ENCODE data around the gene ARHGEF28. TPM values are rescaled to one million over a fixed set of nuclear protein-coding genes. Genes with fewer than 3 reads are reported as not detected.

ARHGEF28 gene
- polyA plus RNA-seq, 3 donors, result not detected

DNA sequence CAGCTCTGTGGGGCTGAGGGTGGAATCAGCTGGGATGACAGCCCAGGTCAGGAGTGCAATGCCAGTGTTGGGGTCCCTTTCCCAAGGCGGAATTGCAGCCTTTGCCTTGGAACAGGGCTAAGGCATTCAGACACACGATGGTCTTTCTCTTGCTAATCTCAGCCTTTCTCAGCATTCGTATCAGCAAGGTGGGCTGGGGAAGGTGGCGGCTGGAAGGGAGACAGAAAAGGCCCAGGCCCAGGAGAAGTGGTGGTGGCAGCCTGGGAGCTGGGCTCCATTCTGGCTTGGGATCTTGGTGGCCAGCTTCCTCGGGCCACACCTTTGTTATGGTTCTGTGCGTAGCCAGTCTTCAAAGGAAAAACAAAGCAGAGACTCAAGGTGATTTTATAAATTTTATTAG lies 1.1 kb upstream of the ARHGEF28 start:
- Histone ChIP-seq H2AFZ (ENCODE audit: insufficient read depth, low read depth, low read length, poor library complexity, severe bottlenecking) (no peak overlapping the region), H3K36me3 (replicated peaks in 1 of 2; ENCODE audit: control insufficient read depth in 1 of 2, insufficient read depth in 2 of 2, low read length in 2 of 2) (no peaks in the 10 kb centered on the region), H4K20me1 (ENCODE audit: insufficient read depth, low read length) (no peaks in the 10 kb centered on the region), H3K9ac (ENCODE audit: insufficient read depth, low read length, poor library complexity, severe bottlenecking) (no peak overlapping the region), H3K79me2 (ENCODE audit: insufficient read depth, low read length) (no peaks in the 10 kb centered on the region), H3K27me3 (ENCODE audit: control insufficient read depth in 2 of 2, insufficient read depth in 2 of 2, low read length in 2 of 2) (peaks cover 32 to 49% of the 10 kb centered on the region in 2 donors), H3K4me2 (replicated peaks; ENCODE audit: extremely low read depth, low read length, poor library complexity, severe bottlenecking) (no peak overlapping the region), H3K9me3 (replicated peaks in 1 of 2; ENCODE audit: control insufficient read depth in 1 of 2, insufficient read depth in 1 of 2, low read length in 2 of 2) (no peaks in the 10 kb centered on the region), H3K4me3 (replicated peaks in 1 of 3; ENCODE audit: low read depth in 2 of 3, low read length in 3 of 3) (peak overlapping the region in 1 of 3 experiments; percentile 74), H3K4me1 (ENCODE audit: control insufficient read depth in 1 of 2, insufficient read depth in 2 of 2, low read length in 2 of 2) (peaks cover 8% of the 10 kb centered on the region in 2 donors), H3K27ac (ENCODE audit: low read depth in 1 of 2, low read length in 2 of 2) (no peak overlapping the region)
- H3K4me1 Mint-ChIP-seq, result peaks cover 8% of the 10 kb centered on the region
- intact Hi-C loops (cut with micrococcal nuclease), result no loop called here
- no peak overlapping the region for H3K27ac Mint-ChIP-seq
- H3K36me3 Mint-ChIP-seq, result no peaks in the 10 kb centered on the region
- peaks cover 0 to 4% (median 0%) of the 10 kb centered on the region in 7 donors for H3K9me3 Mint-ChIP-seq
- TF ChIP-seq, protein P1, sequence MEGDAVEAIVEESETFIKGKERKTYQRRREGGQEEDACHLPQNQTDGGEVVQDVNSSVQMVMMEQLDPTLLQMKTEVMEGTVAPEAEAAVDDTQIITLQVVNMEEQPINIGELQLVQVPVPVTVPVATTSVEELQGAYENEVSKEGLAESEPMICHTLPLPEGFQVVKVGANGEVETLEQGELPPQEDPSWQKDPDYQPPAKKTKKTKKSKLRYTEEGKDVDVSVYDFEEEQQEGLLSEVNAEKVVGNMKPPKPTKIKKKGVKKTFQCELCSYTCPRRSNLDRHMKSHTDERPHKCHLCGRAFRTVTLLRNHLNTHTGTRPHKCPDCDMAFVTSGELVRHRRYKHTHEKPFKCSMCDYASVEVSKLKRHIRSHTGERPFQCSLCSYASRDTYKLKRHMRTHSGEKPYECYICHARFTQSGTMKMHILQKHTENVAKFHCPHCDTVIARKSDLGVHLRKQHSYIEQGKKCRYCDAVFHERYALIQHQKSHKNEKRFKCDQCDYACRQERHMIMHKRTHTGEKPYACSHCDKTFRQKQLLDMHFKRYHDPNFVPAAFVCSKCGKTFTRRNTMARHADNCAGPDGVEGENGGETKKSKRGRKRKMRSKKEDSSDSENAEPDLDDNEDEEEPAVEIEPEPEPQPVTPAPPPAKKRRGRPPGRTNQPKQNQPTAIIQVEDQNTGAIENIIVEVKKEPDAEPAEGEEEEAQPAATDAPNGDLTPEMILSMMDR (IDR thresholded peaks at IDR 0.05), result no peak
- H3K27me3 Mint-ChIP-seq (ENCODE audit: low read depth in 3 of 3), result peaks cover 33 to 47% (median 36%) of the 10 kb centered on the region in 3 donors
- H3K4me3 Mint-ChIP-seq, result peak overlapping the region in 1 of 2 donors; percentile 48
- DNase-seq, result no peak
- 85% methylated on average over 3 of the region's 6 CpGs for WGBS (ENCODE audit: insufficient coverage)

DNA sequence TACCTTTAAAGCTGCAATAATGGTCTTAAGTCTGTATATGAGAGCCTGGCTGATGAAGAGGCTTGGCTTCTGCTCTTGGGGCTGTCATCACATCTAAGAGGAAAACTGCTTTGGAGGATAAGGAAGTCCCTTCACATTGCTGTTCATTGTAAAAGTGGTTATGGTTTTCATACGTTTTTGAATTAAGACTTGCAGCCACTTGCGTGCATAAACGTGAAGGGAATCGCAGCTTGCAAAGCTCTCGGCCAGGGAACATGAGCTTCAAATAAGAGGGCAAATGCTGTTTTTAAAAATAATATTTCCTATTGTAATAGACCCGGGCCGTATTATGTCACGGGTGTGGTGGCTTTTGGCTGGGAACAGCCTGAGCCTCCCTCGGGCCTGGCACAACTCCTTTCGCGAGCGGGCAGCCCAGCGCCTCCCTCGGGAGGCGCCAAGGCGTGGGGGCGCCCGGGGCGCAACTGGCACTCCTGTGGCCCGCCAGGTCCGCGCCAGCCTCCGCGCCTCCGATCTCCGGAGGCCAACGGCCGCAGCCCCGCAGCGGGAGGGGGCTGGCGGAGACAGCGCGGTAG lies 538 bp upstream of the ARHGEF28 start:
- peak overlapping the region; percentile 83 for H3K4me2 ChIP-seq (replicated peaks; ENCODE audit: extremely low read depth, low read length, poor library complexity, severe bottlenecking)
- Mint-ChIP-seq H3K4me1 (peaks cover 8% of the 10 kb centered on the region), H3K36me3 (no peaks in the 10 kb centered on the region), H3K4me3 (peak overlapping the region; percentile 66 to 85), H3K27ac (no peak overlapping the region), H3K9me3 (peaks cover 0 to 4% (median 0%) of the 10 kb centered on the region in 7 donors), H3K27me3 (ENCODE audit: low read depth in 3 of 3) (peaks cover 34 to 47% (median 36%) of the 10 kb centered on the region in 3 donors)
- TF ChIP-seq, protein P1 (IDR thresholded peaks at IDR 0.05), result no peak
- H3K9ac ChIP-seq (ENCODE audit: insufficient read depth, low read length, poor library complexity, severe bottlenecking), result peak overlapping the region; percentile 32
- H4K20me1 ChIP-seq (ENCODE audit: insufficient read depth, low read length), result no peaks in the 10 kb centered on the region
- no peaks in the 10 kb centered on the region for H3K36me3 ChIP-seq (replicated peaks in 1 of 2; ENCODE audit: control insufficient read depth in 1 of 2, insufficient read depth in 2 of 2, low read length in 2 of 2)
- no peaks in the 10 kb centered on the region for H3K79me2 ChIP-seq (ENCODE audit: insufficient read depth, low read length)
- peak overlapping the region; percentile 5 to 74 (median 9) for H3K4me3 ChIP-seq (replicated peaks in 1 of 3; ENCODE audit: low read depth in 2 of 3, low read length in 3 of 3)
- intact Hi-C loops (cut with micrococcal nuclease), result no loop called here
- H3K9me3 ChIP-seq (replicated peaks in 1 of 2; ENCODE audit: control insufficient read depth in 1 of 2, insufficient read depth in 1 of 2, low read length in 2 of 2), result no peaks in the 10 kb centered on the region
- peaks cover 35 to 53% of the 10 kb centered on the region in 2 donors for H3K27me3 ChIP-seq (ENCODE audit: control insufficient read depth in 2 of 2, insufficient read depth in 2 of 2, low read length in 2 of 2)
- DNase-seq, result no peak
- peaks cover 8% of the 10 kb centered on the region in 2 donors for H3K4me1 ChIP-seq (ENCODE audit: control insufficient read depth in 1 of 2, insufficient read depth in 2 of 2, low read length in 2 of 2)
- 0% methylated on average over 33 of the region's 33 CpGs for WGBS (ENCODE audit: insufficient coverage)
- H2AFZ ChIP-seq (ENCODE audit: insufficient read depth, low read depth, low read length, poor library complexity, severe bottlenecking), result peak overlapping the region; percentile 71
- no peak overlapping the region for H3K27ac ChIP-seq (ENCODE audit: low read depth in 1 of 2, low read length in 2 of 2)

Measured in CD14-positive monocyte (primary cell).